Uterus (tissue), 2 donors: Measurements from ENCODE around the gene CACNG5.

ENCODE experiments used
- CTCF ChIP-seq, 4 experiments: fragments of 200-600 bp in 2 of 4; fragments of 450-650 bp in 2 of 4; sonication (generic) in 2 of 4; IDR thresholded peaks; one replicate each; pipeline ENCODE4 v1.5.1; 2016 to 2019; ENCODE audit warnings: antibody characterized with exemption in 4 of 4, mild to moderate bottlenecking in 2 of 4, moderate library complexity in 1 of 4
- POLR2A ChIP-seq, 2 donors: fragments of 450-650 bp; IDR thresholded peaks; one replicate each; pipeline ENCODE4 v1.6.1; 2016; ENCODE audit warnings: antibody characterized with exemption in 2 of 2, mild to moderate bottlenecking in 1 of 2, moderate library complexity in 1 of 2

- TF ChIP-seq CTCF (IDR thresholded peaks at IDR 0.05) (no peak), POLR2A (IDR thresholded peaks at IDR 0.05) (no peak)
These were observed 5.1 kb downstream of the CACNG5 start for GRCh38 chr17:66840061-66840460.
